ENCODE data around the gene KREMEN1. TPM values are rescaled to one million over a fixed set of nuclear protein-coding genes. Genes with fewer than 3 reads are reported as not detected.
"Not testable (repeated sequence)": the region's sequence is repeated elsewhere in the genome, so short reads cannot be mapped to it uniquely, and the experiment has no call there.

Gene KREMEN1
- total RNA-seq, 1 donor from 2014 or later, result 16.5 TPM

GRCh38 chr22:29078869-29079207, 6.0 kb downstream of the KREMEN1 start:
- DNase-seq (ENCODE audit: low spot score), result no peak

GRCh38 chr22:29079218-29079901, 6.5 kb downstream of the KREMEN1 start:
- no peak for DNase-seq (ENCODE audit: low spot score)

GRCh38 chr22:29080106-29080975, 7.5 kb downstream of the KREMEN1 start:
- DNase-seq (ENCODE audit: low spot score), result no peak

GRCh38 chr22:29081517-29082236, 8.8 kb downstream of the KREMEN1 start:
- no peak for DNase-seq (ENCODE audit: low spot score)

GRCh38 chr22:29082826-29083545, 10.2 kb downstream of the KREMEN1 start:
- no peak for DNase-seq (ENCODE audit: low spot score)

GRCh38 chr22:29083576-29083932, 10.7 kb downstream of the KREMEN1 start:
- not testable (repeated sequence) for DNase-seq (ENCODE audit: low spot score)

- DNase-seq (ENCODE audit: low spot score), result no peak
Observed at GRCh38 chr22:29083933-29084591, 11.2 kb downstream of the KREMEN1 start.

GRCh38 chr22:29087012-29087411, 14.2 kb downstream of the KREMEN1 start:
- DNase-seq (ENCODE audit: low spot score), result no peak

GRCh38 chr22:29088809-29089208, 16.0 kb downstream of the KREMEN1 start:
- DNase-seq (ENCODE audit: low spot score), result no peak

- DNase-seq (ENCODE audit: low spot score), result no peak
Observed at GRCh38 chr22:29089507-29089906, 16.7 kb downstream of the KREMEN1 start.

- DNase-seq (ENCODE audit: low spot score), result no peak
Observed at GRCh38 chr22:29090039-29090438, 17.2 kb downstream of the KREMEN1 start.

- DNase-seq (ENCODE audit: low spot score), result no peak
Observed at GRCh38 chr22:29092243-29092642, 19.4 kb downstream of the KREMEN1 start.

- DNase-seq (ENCODE audit: low spot score), result no peak
Observed at GRCh38 chr22:29093030-29093429, 20.2 kb downstream of the KREMEN1 start.

- DNase-seq (ENCODE audit: low spot score), result no peak
Observed at GRCh38 chr22:29093501-29094300, 20.9 kb downstream of the KREMEN1 start.

- DNase-seq (ENCODE audit: low spot score), result no peak
Observed at GRCh38 chr22:29095459-29095858, 22.6 kb downstream of the KREMEN1 start.

GRCh38 chr22:29096736-29097669, 24.2 kb downstream of the KREMEN1 start:
- no peak for DNase-seq (ENCODE audit: low spot score)

GRCh38 chr22:29098296-29098695, 25.5 kb downstream of the KREMEN1 start:
- no peak for DNase-seq (ENCODE audit: low spot score)

- DNase-seq (ENCODE audit: low spot score), result no peak
Observed at GRCh38 chr22:29102300-29102699, 29.5 kb downstream of the KREMEN1 start.

GRCh38 chr22:29103121-29103520, 30.3 kb downstream of the KREMEN1 start:
- no peak for DNase-seq (ENCODE audit: low spot score)

All from ureter (tissue), 1 donor.